Esophagus mucosa (tissue), 1 donor: ENCODE results near the gene TRPM2. TPM values are rescaled to one million over a fixed set of nuclear protein-coding genes. Genes with fewer than 3 reads are reported as not detected.
"Not testable (repeated sequence)": the region's sequence is repeated elsewhere in the genome, so short reads cannot be mapped to it uniquely, and the experiment has no call there.

ENCODE experiments used
- ATAC-seq: fragments of 200-7000 bp; cut with Tn5 transposase; one replicate; pipeline ENCODE4 v1.9.1; 2020
- total RNA-seq: library from RNA; stranded (reverse); gene quantifications from one replicate; pipeline ENCODE4 v1.2.4, GENCODE V29; 2023
- donor health status: DM: yes; HTN: yes; CAD: no.

Gene TRPM2
- total RNA-seq, 1 donor from 2014 or later: 1.2 TPM

- no peak for ATAC-seq
Observed at GRCh38 chr21:44335266-44336059, 18.0 kb upstream of the TRPM2 start.

- ATAC-seq: no peak
Observed at GRCh38 chr21:44337449-44337848, 16.0 kb upstream of the TRPM2 start.

- ATAC-seq: peak; percentile 29
Observed at GRCh38 chr21:44337941-44338895, 15.2 kb upstream of the TRPM2 start.

GRCh38 chr21:44338971-44339910, 14.2 kb upstream of the TRPM2 start, which contains the start of gene CFAP410:
TSS of gene CFAP410 (minus strand) at chr21:44339390. CDS start at chr21:44339194, 196 bp downstream.
- peak; percentile 91 for ATAC-seq

GRCh38 chr21:44341726-44342458, 11.5 kb upstream of the TRPM2 start:
- not testable (repeated sequence) for ATAC-seq

- ATAC-seq: not testable (repeated sequence)
Observed at GRCh38 chr21:44342981-44343380, 10.4 kb upstream of the TRPM2 start.

GRCh38 chr21:44344541-44345183, 8.8 kb upstream of the TRPM2 start:
- ATAC-seq: peak; percentile 18

- no peak for ATAC-seq
Observed at GRCh38 chr21:44345495-44345894, 7.9 kb upstream of the TRPM2 start.

GRCh38 chr21:44347911-44348451, 5.4 kb upstream of the TRPM2 start:
- ATAC-seq: no peak

- ATAC-seq: no peak
Observed at GRCh38 chr21:44348861-44349260, 4.6 kb upstream of the TRPM2 start.

- no peak for ATAC-seq
Observed at GRCh38 chr21:44349416-44349846, 4.0 kb upstream of the TRPM2 start.

GRCh38 chr21:44349847-44350772, 3.3 kb upstream of the TRPM2 start:
- ATAC-seq: no peak

- ATAC-seq: no peak
Observed at GRCh38 chr21:44350773-44351481, 2.5 kb upstream of the TRPM2 start.

GRCh38 chr21:44351535-44352252, 1.7 kb upstream of the TRPM2 start:
- ATAC-seq: no peak

GRCh38 chr21:44352253-44352860, 1.1 kb upstream of the TRPM2 start:
- ATAC-seq: no peak

GRCh38 chr21:44354001-44354405, 582 bp downstream of the TRPM2 start:
- ATAC-seq: no peak
